CD4-positive, CD25-positive, alpha-beta regulatory T cell (primary cell): ENCODE measurements around the gene EMP3. TPM values are rescaled to one million over a fixed set of nuclear protein-coding genes. Genes with fewer than 3 reads are reported as not detected.
"Not testable (repeated sequence)": the region's sequence is repeated elsewhere in the genome, so short reads cannot be mapped to it uniquely, and the experiment has no call there.

Source experiments
- ATAC-seq, 2 donors: fragments of 150-1000 bp; cut with Tn5 transposase; one replicate each; pipeline ENCODE4 v1.10.0; 2021; ENCODE audit warnings: low read depth in 2 of 2, moderate number of reproducible peaks in 2 of 2, moderate library complexity in 1 of 2
- DNase-seq, 3 donors: peaks; one replicate each; pipeline versions ENCODE4 v3.0.0 to v3.0.0-alpha.2; 2012 to 2022; ENCODE audit warnings: mixed read lengths in 1 of 3
- H3K27ac ChIP-seq: one replicate; pipeline ENCODE4 v1.7.0; 2013; ENCODE audit warnings: mild to moderate bottlenecking, low read length; ENCODE audit not compliant: insufficient read depth, poor library complexity, severe bottlenecking
- H3K27me3 ChIP-seq: one replicate; pipeline ENCODE4 v1.7.0; 2013; ENCODE audit warnings: low read length; ENCODE audit not compliant: control insufficient read depth, insufficient read depth
- H3K36me3 ChIP-seq: one replicate; pipeline ENCODE4 v1.7.0; 2013; ENCODE audit warnings: mild to moderate bottlenecking, low read length, moderate library complexity; ENCODE audit not compliant: control insufficient read depth, insufficient read depth
- H3K4me1 ChIP-seq: 2 replicates; pipeline ENCODE4 v1.7.0; 2013; ENCODE audit warnings: mild to moderate bottlenecking, low read length; ENCODE audit not compliant: insufficient read depth, control insufficient read depth, poor library complexity, severe bottlenecking
- H3K4me3 ChIP-seq: one replicate; pipeline ENCODE4 v1.7.0; 2013; ENCODE audit warnings: low read depth, mild to moderate bottlenecking, low read length, moderate library complexity
- H3K9me3 ChIP-seq, 2 experiments: 1 replicate in 1 of 2; 2 replicates in 1 of 2; pipeline ENCODE4 v1.7.0; 2013; ENCODE audit warnings: low read length in 2 of 2, mild to moderate bottlenecking in 1 of 2, moderate library complexity in 1 of 2; ENCODE audit not compliant: control insufficient read depth in 2 of 2
- H3K27ac Mint-ChIP-seq, 3 donors: one replicate each; pipeline ENCODE4 v1.8.0; 2020 to 2022; ENCODE audit warnings: mild to moderate bottlenecking in 3 of 3, mixed read lengths in 3 of 3, moderate library complexity in 2 of 3
- H3K27me3 Mint-ChIP-seq: one replicate; pipeline ENCODE4 v1.8.0; 2022; ENCODE audit warnings: mild to moderate bottlenecking, mixed read lengths
- H3K36me3 Mint-ChIP-seq: one replicate; pipeline ENCODE4 v1.8.0; 2020; ENCODE audit warnings: mixed read lengths
- H3K4me1 Mint-ChIP-seq, 4 donors: one replicate each; pipeline ENCODE4 v1.8.0; 2020 to 2022; ENCODE audit warnings: mixed read lengths in 4 of 4, mild to moderate bottlenecking in 1 of 4
- H3K4me3 Mint-ChIP-seq, 4 donors: one replicate each; pipeline ENCODE4 v1.8.0; 2020 to 2022; ENCODE audit warnings: mild to moderate bottlenecking in 4 of 4, mixed read lengths in 4 of 4, moderate library complexity in 3 of 4
- H3K9me3 Mint-ChIP-seq, 7 donors: one replicate each; pipeline ENCODE4 v1.8.0; 2020 to 2022; ENCODE audit warnings: mixed read lengths in 7 of 7, mild to moderate bottlenecking in 3 of 7, moderate library complexity in 2 of 7
- polyA plus RNA-seq, 4 donors: library from polyadenylated mRNA; unstranded; fragments of 300-500 nt; fragmentation: Illumina TruSeq; gene quantifications; one replicate each; pipeline ENCODE4 v1.2.3, GENCODE V29; 2021
- total RNA-seq: library from RNA; stranded (reverse); gene quantifications from one replicate; pipeline ENCODE4 v1.2.3, GENCODE V29; 2022

EMP3 gene
- total and polyA plus RNA-seq, 5 donors from 2014 or later = 290 to 1,327 (median 875) TPM

- Mint-ChIP-seq H3K9me3 (no peaks in the 10 kb centered on the region), H3K4me1 (no peaks in the 10 kb centered on the region), H3K36me3 (no peaks in the 10 kb centered on the region), H3K4me3 (peak overlapping the region in 1 of 4 donors; percentile 39), H3K27ac (peak overlapping the region in 1 of 3 donors; percentile 61), H3K27me3 (peaks cover 5% of the 10 kb centered on the region)
- H3K27ac ChIP-seq = no peak overlapping the region
- ATAC-seq (no peak), DNase-seq (no peak)
- H3K36me3 ChIP-seq = no peaks in the 10 kb centered on the region
- H3K4me3 ChIP-seq = no peak overlapping the region
- H3K27me3 ChIP-seq = no peaks in the 10 kb centered on the region
- H3K9me3 ChIP-seq = no peaks in the 10 kb centered on the region
- no peaks in the 10 kb centered on the region for H3K4me1 ChIP-seq
These were observed 45.6 kb downstream of the EMP3 start for GRCh38 chr19:48370955-48371354.

GRCh38 chr19:48371367-48371766, 46.0 kb downstream of the EMP3 start:
- Histone ChIP-seq H3K27ac (no peak overlapping the region), H3K4me3 (no peak overlapping the region), H3K36me3 (no peaks in the 10 kb centered on the region), H3K27me3 (no peaks in the 10 kb centered on the region), H3K4me1 (no peaks in the 10 kb centered on the region), H3K9me3 (no peaks in the 10 kb centered on the region)
- DNase-seq (no peak), ATAC-seq (no peak)
- Mint-ChIP-seq H3K36me3 (no peaks in the 10 kb centered on the region), H3K4me1 (no peaks in the 10 kb centered on the region), H3K4me3 (no peak overlapping the region), H3K9me3 (no peaks in the 10 kb centered on the region), H3K27ac (no peak overlapping the region), H3K27me3 (peaks cover 5% of the 10 kb centered on the region)

- not testable (repeated sequence) for H3K9me3 Mint-ChIP-seq, H3K36me3 Mint-ChIP-seq, H3K27me3 Mint-ChIP-seq, ATAC-seq, H3K4me3 ChIP-seq, H3K27ac ChIP-seq, H3K27ac Mint-ChIP-seq, H3K4me1 Mint-ChIP-seq, H3K4me1 ChIP-seq, H3K9me3 ChIP-seq, DNase-seq, H3K36me3 ChIP-seq, H3K4me3 Mint-ChIP-seq, H3K27me3 ChIP-seq
These were observed 46.4 kb downstream of the EMP3 start for GRCh38 chr19:48371771-48372170.

GRCh38 chr19:48372904-48373303, 47.6 kb downstream of the EMP3 start:
- no peak overlapping the region for H3K27ac Mint-ChIP-seq
- no peak for DNase-seq
- H3K27me3 Mint-ChIP-seq = peaks cover 2% of the 10 kb centered on the region
- Histone ChIP-seq H3K4me1 (no peaks in the 10 kb centered on the region), H3K9me3 (no peaks in the 10 kb centered on the region), H3K27me3 (no peaks in the 10 kb centered on the region), H3K36me3 (no peaks in the 10 kb centered on the region), H3K27ac (no peak overlapping the region), H3K4me3 (no peak overlapping the region)
- no peaks in the 10 kb centered on the region for H3K4me1 Mint-ChIP-seq
- H3K9me3 Mint-ChIP-seq = no peaks in the 10 kb centered on the region
- no peaks in the 10 kb centered on the region for H3K36me3 Mint-ChIP-seq
- no peak for ATAC-seq
- no peak overlapping the region for H3K4me3 Mint-ChIP-seq

- Mint-ChIP-seq H3K36me3 (no peaks in the 10 kb centered on the region), H3K9me3 (no peaks in the 10 kb centered on the region)
- ATAC-seq = no peak
These were observed 48.2 kb downstream of the EMP3 start for GRCh38 chr19:48373567-48373966.

GRCh38 chr19:48378194-48378570, 52.8 kb downstream of the EMP3 start:
- H3K9me3 ChIP-seq = no peaks in the 10 kb centered on the region
- peaks cover 4% of the 10 kb centered on the region for H3K36me3 ChIP-seq
- Mint-ChIP-seq H3K4me1 (peaks cover 0 to 3% (median 0%) of the 10 kb centered on the region in 4 donors), H3K4me3 (no peak overlapping the region), H3K27ac (no peak overlapping the region), H3K9me3 (no peaks in the 10 kb centered on the region), H3K36me3 (no peaks in the 10 kb centered on the region), H3K27me3 (no peaks in the 10 kb centered on the region)
- H3K4me1 ChIP-seq = no peaks in the 10 kb centered on the region
- no peak overlapping the region for H3K4me3 ChIP-seq
- H3K27ac ChIP-seq = no peak overlapping the region
- ATAC-seq (no peak), DNase-seq (no peak)
- H3K27me3 ChIP-seq = no peaks in the 10 kb centered on the region

More at GRCh38 chr19:48373567-48373966, 48.2 kb downstream of the EMP3 start:
- H3K27me3 Mint-ChIP-seq = no peaks in the 10 kb centered on the region
- H3K9me3 ChIP-seq = no peaks in the 10 kb centered on the region
- no peaks in the 10 kb centered on the region for H3K4me1 ChIP-seq
- H3K4me3 Mint-ChIP-seq = no peak overlapping the region
- no peaks in the 10 kb centered on the region for H3K4me1 Mint-ChIP-seq
- no peaks in the 10 kb centered on the region for H3K36me3 ChIP-seq
- H3K27ac Mint-ChIP-seq = peak overlapping the region in 1 of 3 donors; percentile 47
- H3K27me3 ChIP-seq = no peaks in the 10 kb centered on the region
- no peak overlapping the region for H3K27ac ChIP-seq
- no peak for DNase-seq
- no peak overlapping the region for H3K4me3 ChIP-seq

GRCh38 chr19:48379058-48379457, 53.7 kb downstream of the EMP3 start:
- no peak overlapping the region for H3K4me3 Mint-ChIP-seq

More at GRCh38 chr19:48379058-48379457, 53.7 kb downstream of the EMP3 start:
- Mint-ChIP-seq H3K9me3 (no peaks in the 10 kb centered on the region), H3K4me1 (peaks cover 0 to 3% (median 0%) of the 10 kb centered on the region in 4 donors), H3K36me3 (peaks cover 2% of the 10 kb centered on the region), H3K27me3 (no peaks in the 10 kb centered on the region), H3K27ac (peak overlapping the region in 1 of 3 donors; percentile 62)
- Histone ChIP-seq H3K36me3 (peaks cover 12% of the 10 kb centered on the region), H3K4me1 (no peaks in the 10 kb centered on the region), H3K9me3 (no peaks in the 10 kb centered on the region), H3K27ac (no peak overlapping the region), H3K27me3 (no peaks in the 10 kb centered on the region), H3K4me3 (no peak overlapping the region)
- ATAC-seq = no peak
- no peak for DNase-seq
